WI38 (cell line): Measurements from ENCODE around the gene MFAP3L.
"Not testable (repeated sequence)": the region's sequence is repeated elsewhere in the genome, so short reads cannot be mapped to it uniquely, and the experiment has no call there.

Experiments
- H3K4me3 ChIP-seq: 2 replicates; pipeline ENCODE4 v1.5.1; 2011; ENCODE audit warnings: low read depth, mild to moderate bottlenecking, control low read depth, low read length
- CTCF ChIP-seq: IDR thresholded peaks from 2 replicates; pipeline ENCODE4 v1.5.1; 2012; ENCODE audit warnings: low read depth, mild to moderate bottlenecking, control low read depth, low read length

Gene MFAP3L

GRCh38 chr4:169958629-169959028 lies 67.6 kb downstream of the MFAP3L start:
- no peak for TF ChIP-seq CTCF
- H3K4me3 ChIP-seq: no peak overlapping the region

GRCh38 chr4:169957785-169958184 lies 68.4 kb downstream of the MFAP3L start:
- TF ChIP-seq CTCF: no peak
- H3K4me3 ChIP-seq: no peak overlapping the region

GRCh38 chr4:169956091-169956843 lies 69.9 kb downstream of the MFAP3L start:
- no peak overlapping the region for H3K4me3 ChIP-seq
- TF ChIP-seq CTCF: no peak

- no peak for TF ChIP-seq CTCF
- H3K4me3 ChIP-seq: no peak overlapping the region
Measured at GRCh38 chr4:169955521-169955920, 70.7 kb downstream of the MFAP3L start.

- no peak overlapping the region for H3K4me3 ChIP-seq
- TF ChIP-seq CTCF: no peak
Measured at GRCh38 chr4:169952236-169953002, 73.8 kb downstream of the MFAP3L start.

- no peak overlapping the region for H3K4me3 ChIP-seq
- TF ChIP-seq CTCF: no peak
Measured at GRCh38 chr4:169948271-169948670, 77.9 kb downstream of the MFAP3L start.

GRCh38 chr4:169945636-169946035 lies 80.6 kb downstream of the MFAP3L start:
- no peak for TF ChIP-seq CTCF

GRCh38 chr4:169943601-169944000 lies 82.6 kb downstream of the MFAP3L start:
- H3K4me3 ChIP-seq: not testable (repeated sequence)

More at GRCh38 chr4:169945636-169946035, 80.6 kb downstream of the MFAP3L start:
- H3K4me3 ChIP-seq: no peak overlapping the region
